T-helper 1 cell treated with Interleukin-12 subunit alpha and Interleukin-12 subunit beta and Interleukin-4 antibody, amounts not matched to agents 30 ng/mL and 1 ng/mL, for 36 hours (primary cell): Measurements from ENCODE around the gene KLF3. TPM values are rescaled to one million over a fixed set of nuclear protein-coding genes. Genes with fewer than 3 reads are reported as not detected.

Source experiments
- intact Hi-C: fragments of 100-400 bp; cut with micrococcal nuclease; formaldehyde crosslinking; loops from one replicate; pipeline ENCODE4 v1.15.1; 2024
- total RNA-seq: library from RNA; stranded (reverse); gene quantifications from 2 replicates; pipeline ENCODE4 v1.2.3, GENCODE V29; 2022

KLF3 gene
- total RNA-seq, 1 donor from 2014 or later = 27.8 TPM

- intact Hi-C loops = loop anchor here (10.0 kb wide), 1 partner anchor 760 kb away; no protein-coding TSS in a partner anchor
Observed at GRCh38 chr4:38734446-38734845, 70.4 kb downstream of the KLF3 start.

DNA sequence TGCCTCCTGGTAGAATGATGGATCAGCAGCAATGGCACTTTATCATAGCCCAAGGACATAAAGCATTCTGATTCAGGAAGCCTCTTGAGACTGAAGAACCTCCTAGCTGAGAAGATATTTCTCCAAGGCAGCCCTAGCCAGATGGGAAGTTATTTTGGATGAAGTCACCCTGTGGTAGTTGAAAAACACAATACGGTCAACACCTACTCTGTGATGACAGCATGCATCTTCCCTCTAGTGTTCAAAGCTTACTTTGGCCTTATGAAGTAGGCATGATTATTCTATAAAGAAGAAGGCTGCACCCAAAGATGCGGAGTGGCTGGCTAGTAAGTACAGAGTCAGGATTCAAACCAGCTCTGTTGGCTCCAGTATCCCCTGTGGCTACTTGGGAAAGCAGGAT lies 70.9 kb downstream of the KLF3 start:
- intact Hi-C loops = loop anchor here (10.0 kb wide), 1 partner anchor 760 kb away; no protein-coding TSS in a partner anchor

GRCh38 chr4:38735870-38736269 lies 71.9 kb downstream of the KLF3 start:
- intact Hi-C loops = loop anchor here (10.0 kb wide), 1 partner anchor 761 kb away; no protein-coding TSS in a partner anchor

GRCh38 chr4:38738940-38739803 lies 75.2 kb downstream of the KLF3 start:
- intact Hi-C loops = loop anchor here (10.0 kb wide), 1 partner anchor 764 kb away; no protein-coding TSS in a partner anchor

- intact Hi-C loops = no loop called here
Observed at GRCh38 chr4:38740303-38740702, 76.3 kb downstream of the KLF3 start.

GRCh38 chr4:38743866-38744265 lies 79.9 kb downstream of the KLF3 start:
- intact Hi-C loops = no loop called here

DNA sequence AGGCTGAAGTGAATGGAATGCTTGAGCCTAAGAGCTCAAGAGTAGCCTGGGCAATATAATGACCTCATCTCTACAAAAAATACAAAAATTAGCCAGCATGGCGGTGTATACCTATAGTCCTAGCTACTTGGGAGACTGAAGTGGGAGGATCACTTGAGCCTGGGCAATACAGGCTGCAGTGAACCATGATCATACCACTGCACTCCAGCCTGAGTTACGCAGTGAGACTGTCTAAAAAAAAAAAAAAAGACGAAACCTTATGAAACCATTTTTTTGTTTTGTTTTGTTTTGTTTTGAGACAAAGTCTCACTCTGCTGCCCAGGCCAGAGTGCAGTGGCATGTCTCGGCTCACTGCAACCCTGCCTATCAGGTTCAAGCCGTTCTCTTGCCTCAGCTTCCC lies 81.9 kb downstream of the KLF3 start:
- intact Hi-C loops = no loop called here

DNA sequence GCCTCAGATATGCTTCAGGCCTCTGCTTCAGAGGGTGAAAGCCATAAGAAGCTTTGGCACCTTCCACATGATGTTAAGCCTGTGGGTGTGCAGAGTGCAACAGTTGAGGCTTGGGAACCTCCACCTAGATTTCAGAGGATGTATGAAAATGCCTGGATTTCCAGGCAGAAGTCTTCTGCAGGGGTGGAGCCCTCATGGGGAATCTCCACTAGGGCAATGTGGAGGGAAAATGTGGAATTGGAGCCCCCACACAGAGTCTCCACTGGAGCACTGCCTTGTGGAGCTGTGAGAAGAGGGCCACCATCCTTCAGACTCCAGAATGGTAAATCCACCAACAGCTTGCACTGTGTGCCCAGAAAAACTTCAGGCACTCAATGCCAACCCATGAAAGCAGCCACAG lies 83.6 kb downstream of the KLF3 start:
- intact Hi-C loops = no loop called here

- intact Hi-C loops = no loop called here
Observed at GRCh38 chr4:38749336-38749735, 85.3 kb downstream of the KLF3 start.

Other genes starting within 250 kb of the KLF3 start
- 0.20 and 0.37 TPM in 2 replicates for gene TLR10, start 118.8 kb downstream of the KLF3 start, total RNA-seq
- gene TLR1, start 140.6 kb downstream of the KLF3 start, total RNA-seq = 23.3 and 24.2 TPM in 2 replicates
- 6.7 and 7.6 TPM in 2 replicates for gene TLR6, start 192.6 kb downstream of the KLF3 start, total RNA-seq
- 0.71 and 0.86 TPM in 2 replicates for gene FAM114A1, start 203.6 kb downstream of the KLF3 start, total RNA-seq